Vagina (tissue), 2 donors: ENCODE data around the gene UNC5CL.

Experiments used
- POLR2A ChIP-seq, 2 donors: fragments of 450-650 bp; IDR thresholded peaks; one replicate each; pipeline ENCODE4 v1.6.1; 2017; ENCODE audit warnings: antibody characterized with exemption in 2 of 2, mild to moderate bottlenecking in 2 of 2, moderate library complexity in 2 of 2
- POLR2AphosphoS5 ChIP-seq, 2 donors: sonication (generic); formaldehyde crosslinking; IDR thresholded peaks; one replicate each; pipeline ENCODE4 v1.9.0; 2017; ENCODE audit warnings: antibody characterized with exemption in 2 of 2, mild to moderate bottlenecking in 2 of 2, low read depth in 1 of 2; ENCODE audit not compliant: insufficient read depth in 1 of 2
- TF ChIP-seq, protein P1 (sequence below), 3 experiments: fragments of 450-650 bp in 2 of 3; fragments of 200-600 bp in 1 of 3; sonication (generic) in 1 of 3; IDR thresholded peaks; one replicate each; pipeline ENCODE4 v1.5.1; 2017 to 2019; ENCODE audit warnings: antibody characterized with exemption in 3 of 3, mild to moderate bottlenecking in 2 of 3, moderate library complexity in 2 of 3

DNA sequence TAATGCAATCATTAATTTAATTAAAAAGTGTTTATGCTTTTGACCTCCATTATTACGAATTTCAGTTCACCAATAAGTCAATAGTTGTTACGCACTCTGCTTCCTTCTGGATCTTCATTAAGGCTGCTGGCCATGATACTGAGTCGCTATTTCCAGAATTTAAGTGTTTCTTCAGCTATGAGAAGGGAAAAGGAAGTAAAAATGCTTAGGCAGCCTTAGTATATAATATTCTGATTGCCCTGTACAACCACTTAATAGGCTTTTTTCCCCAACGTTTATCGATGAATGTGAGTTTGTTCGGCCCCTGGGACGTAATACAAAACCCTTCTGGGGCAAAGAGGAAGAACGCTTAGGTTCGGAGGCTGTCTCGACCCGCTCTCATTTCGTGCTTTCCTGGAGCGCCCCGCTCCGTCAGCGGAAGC lies 32.5 kb upstream of the UNC5CL start:
- peak in 1 of 2 donors; percentile 46 for TF ChIP-seq POLR2A (IDR thresholded peaks at IDR 0.05)
- TF ChIP-seq, protein P1, sequence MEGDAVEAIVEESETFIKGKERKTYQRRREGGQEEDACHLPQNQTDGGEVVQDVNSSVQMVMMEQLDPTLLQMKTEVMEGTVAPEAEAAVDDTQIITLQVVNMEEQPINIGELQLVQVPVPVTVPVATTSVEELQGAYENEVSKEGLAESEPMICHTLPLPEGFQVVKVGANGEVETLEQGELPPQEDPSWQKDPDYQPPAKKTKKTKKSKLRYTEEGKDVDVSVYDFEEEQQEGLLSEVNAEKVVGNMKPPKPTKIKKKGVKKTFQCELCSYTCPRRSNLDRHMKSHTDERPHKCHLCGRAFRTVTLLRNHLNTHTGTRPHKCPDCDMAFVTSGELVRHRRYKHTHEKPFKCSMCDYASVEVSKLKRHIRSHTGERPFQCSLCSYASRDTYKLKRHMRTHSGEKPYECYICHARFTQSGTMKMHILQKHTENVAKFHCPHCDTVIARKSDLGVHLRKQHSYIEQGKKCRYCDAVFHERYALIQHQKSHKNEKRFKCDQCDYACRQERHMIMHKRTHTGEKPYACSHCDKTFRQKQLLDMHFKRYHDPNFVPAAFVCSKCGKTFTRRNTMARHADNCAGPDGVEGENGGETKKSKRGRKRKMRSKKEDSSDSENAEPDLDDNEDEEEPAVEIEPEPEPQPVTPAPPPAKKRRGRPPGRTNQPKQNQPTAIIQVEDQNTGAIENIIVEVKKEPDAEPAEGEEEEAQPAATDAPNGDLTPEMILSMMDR (IDR thresholded peaks at IDR 0.05): no peak
- TF ChIP-seq POLR2AphosphoS5 (IDR thresholded peaks at IDR 0.05; ENCODE audit: insufficient read depth in 1 of 2, low read depth in 1 of 2): no peak
